Gastroesophageal sphincter (tissue), 4 donors: ENCODE results near the gene GRIA3. TPM values are rescaled to one million over a fixed set of nuclear protein-coding genes. Genes with fewer than 3 reads are reported as not detected.
A peak's percentile ranks its signal among the peaks of the same experiment; 100 is the strongest.
"Not testable (repeated sequence)": the region's sequence is repeated elsewhere in the genome, so short reads cannot be mapped to it uniquely, and the experiment has no call there.

Source experiments
- ATAC-seq: fragments of 150-250 bp; one replicate; pipeline ENCODE4 v1.9.1; 2016; ENCODE audit warnings: mild to moderate bottlenecking, moderate library complexity
- H3K27ac ChIP-seq, 4 donors: fragments of 200-600 bp; sonication (generic) in 3 of 4; 1 replicate in 3 of 4; 2 replicates in 1 of 4; pipeline ENCODE4 v1.5.1; 2016 to 2019
- H3K27me3 ChIP-seq: fragments of 200-600 bp; sonication (generic); one replicate; pipeline ENCODE4 v1.5.1; 2019
- H3K36me3 ChIP-seq, 2 donors: fragments of 200-600 bp; sonication (generic); one replicate each; pipeline ENCODE4 v1.5.1; 2019; ENCODE audit warnings: control low read depth in 1 of 2
- H3K4me1 ChIP-seq, 3 donors: fragments of 200-600 bp; sonication (generic); 1 replicate in 2 of 3; 2 replicates in 1 of 3; pipeline ENCODE4 v1.5.1; 2016 to 2019; ENCODE audit warnings: control low read depth in 2 of 3
- H3K4me3 ChIP-seq, 2 donors: fragments of 200-600 bp; sonication (generic); one replicate each; pipeline ENCODE4 v1.5.1; 2019; ENCODE audit warnings: mild to moderate bottlenecking in 1 of 2, moderate library complexity in 1 of 2
- H3K9me3 ChIP-seq, 3 donors: fragments of 200-600 bp; sonication (generic); one replicate each; pipeline ENCODE4 v1.5.1; 2017 to 2019; ENCODE audit warnings: control low read depth in 2 of 3
- CTCF ChIP-seq, 4 experiments: fragments of 200-600 bp in 2 of 4; fragments of 450-650 bp in 2 of 4; sonication (generic) in 1 of 4; IDR thresholded peaks; one replicate each; pipeline ENCODE4 v1.5.1; 2017 to 2019; ENCODE audit warnings: antibody characterized with exemption in 4 of 4, mild to moderate bottlenecking in 2 of 4, moderate library complexity in 2 of 4
- EP300 ChIP-seq: sonication (generic); formaldehyde crosslinking; IDR thresholded peaks from one replicate; pipeline ENCODE4 v1.6.1; 2017; ENCODE audit warnings: antibody characterized with exemption, mild to moderate bottlenecking
- POLR2A ChIP-seq, 2 donors: fragments of 450-650 bp; IDR thresholded peaks; one replicate each; pipeline ENCODE4 v1.6.1; 2017; ENCODE audit warnings: antibody characterized with exemption in 2 of 2, mild to moderate bottlenecking in 2 of 2, moderate library complexity in 1 of 2
- POLR2AphosphoS5 ChIP-seq: sonication (generic); formaldehyde crosslinking; IDR thresholded peaks from one replicate; pipeline ENCODE4 v1.6.1; 2017; ENCODE audit warnings: antibody characterized with exemption
- WGBS, 2 donors: methylation state at CpG; one replicate each; pipeline ENCODE4 v1.1.5; 2018; ENCODE audit warnings: low coverage in 1 of 2; 5-methylcytosine and 5-hydroxymethylcytosine counted together
- total RNA-seq, 4 donors: library from RNA; depleted of rRNA; stranded (reverse); fragments of >200 nt; gene quantifications; one replicate each; pipeline ENCODE4 v1.1.0, GENCODE V29; 2016

The GRIA3 gene
- total RNA-seq, 4 donors from 2014 or later, result 0.07 to 2.5 (median 1.1) TPM

- H3K27ac ChIP-seq, result no peak overlapping the region
- H3K4me3 ChIP-seq, result peak overlapping the region in 1 of 2 donors; percentile 4
- no peaks in the 10 kb centered on the region for H3K27me3 ChIP-seq
- no peaks in the 10 kb centered on the region for H3K36me3 ChIP-seq
- no peak for TF ChIP-seq CTCF (IDR thresholded peaks at IDR 0.05)
- TF ChIP-seq POLR2A (IDR thresholded peaks at IDR 0.05), result no peak
- no peak for TF ChIP-seq POLR2AphosphoS5
- H3K9me3 ChIP-seq, result no peaks in the 10 kb centered on the region
- 43 to 70% methylated on average over 6 of the region's 6 CpGs for WGBS, 2 donors
- H3K4me1 ChIP-seq, result no peaks in the 10 kb centered on the region
- no peak for ATAC-seq
Measured at GRCh38 chrX:123513585-123514278, 329.7 kb downstream of the GRIA3 start.

- 67 to 70% methylated on average over 1 to 2 of the region's 26 CpGs for WGBS, 2 donors
- ATAC-seq, H3K27ac ChIP-seq: not testable (repeated sequence)
Measured at GRCh38 chrX:123514279-123514640, 330.2 kb downstream of the GRIA3 start.

GRCh38 chrX:123518791-123519190 is 334.7 kb downstream of the GRIA3 start:
- Histone ChIP-seq H3K9me3 (no peaks in the 10 kb centered on the region), H3K36me3 (no peaks in the 10 kb centered on the region), H3K4me3 (no peak overlapping the region), H3K27ac (no peak overlapping the region), H3K4me1 (no peaks in the 10 kb centered on the region), H3K27me3 (no peaks in the 10 kb centered on the region)
- ATAC-seq, result no peak
- WGBS, 2 donors, result 0 to 38% methylated on average over 2 of the region's 2 CpGs
- TF ChIP-seq CTCF (IDR thresholded peaks at IDR 0.05) (no peak), POLR2A (IDR thresholded peaks at IDR 0.05) (no peak), EP300 (no peak), POLR2AphosphoS5 (no peak)

More at GRCh38 chrX:123514279-123514640, 330.2 kb downstream of the GRIA3 start:
- peak overlapping the region in 1 of 2 donors; percentile 4 for H3K4me3 ChIP-seq
- H3K27me3 ChIP-seq, H3K4me1 ChIP-seq, H3K9me3 ChIP-seq, H3K36me3 ChIP-seq: not testable (repeated sequence)

GRCh38 chrX:123525123-123525725 is 341.1 kb downstream of the GRIA3 start:
- WGBS, 2 donors, result 68 to 100% methylated on average over 1 to 2 of the region's 2 CpGs
- no peak for ATAC-seq
- Histone ChIP-seq H3K9me3 (no peaks in the 10 kb centered on the region), H3K27ac (no peak overlapping the region), H3K4me1 (no peaks in the 10 kb centered on the region), H3K36me3 (no peaks in the 10 kb centered on the region), H3K27me3 (no peaks in the 10 kb centered on the region), H3K4me3 (no peak overlapping the region)
- TF ChIP-seq POLR2AphosphoS5 (no peak), POLR2A (IDR thresholded peaks at IDR 0.05) (no peak), CTCF (IDR thresholded peaks at IDR 0.05) (no peak), EP300 (no peak)

GRCh38 chrX:123530726-123531125 is 346.6 kb downstream of the GRIA3 start:
- not testable (repeated sequence) for ATAC-seq, H3K4me1 ChIP-seq, H3K9me3 ChIP-seq, H3K4me3 ChIP-seq, H3K27ac ChIP-seq, H3K27me3 ChIP-seq, H3K36me3 ChIP-seq
- no CpG with 5 or more reads among the region's 1 CpG for WGBS, 2 donors
